ENCODE data around the gene ZNF789. TPM values are rescaled to one million over a fixed set of nuclear protein-coding genes. Genes with fewer than 3 reads are reported as not detected.

ZNF789 gene
- total and polyA plus RNA-seq, 4 donors, result 1.6 to 7.4 (median 4.8) TPM

GRCh38 chr7:99490878-99491277 lies 18.2 kb downstream of the ZNF789 start:
- H3K36me3 ChIP-seq (ENCODE audit: control insufficient read depth in 4 of 4, insufficient read depth in 3 of 4, low read depth in 1 of 4, low read length in 3 of 4), result peaks cover 12 to 33% (median 19%) of the 10 kb centered on the region in 4 donors
- TF ChIP-seq, protein P1, sequence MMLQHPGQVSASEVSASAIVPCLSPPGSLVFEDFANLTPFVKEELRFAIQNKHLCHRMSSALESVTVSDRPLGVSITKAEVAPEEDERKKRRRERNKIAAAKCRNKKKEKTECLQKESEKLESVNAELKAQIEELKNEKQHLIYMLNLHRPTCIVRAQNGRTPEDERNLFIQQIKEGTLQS (IDR thresholded peaks at IDR 0.05), result no peak
- TF ChIP-seq HNF4G (IDR thresholded peaks at IDR 0.05) (no peak), EGR1 (IDR thresholded peaks at IDR 0.05; ENCODE audit: low read depth in 2 of 2) (no peak), FOXA1 (IDR thresholded peaks at IDR 0.05) (no peak), RXRA (IDR thresholded peaks at IDR 0.05) (no peak), SP1 (IDR thresholded peaks at IDR 0.05) (no peak), CTCF (IDR thresholded peaks at IDR 0.05; ENCODE audit: low read depth, low read length, missing input control) (no peak), TAF1 (conservative IDR thresholded peaks at IDR 0.05) (no peak), JUND (IDR thresholded peaks at IDR 0.05) (no peak), NR2F2 (IDR thresholded peaks at IDR 0.05) (no peak), GABPA (IDR thresholded peaks at IDR 0.05 in 1 of 2, conservative IDR thresholded peaks at IDR 0.05 in 1 of 2) (no peak), REST (IDR thresholded peaks at IDR 0.05) (no peak), MAX (IDR thresholded peaks at IDR 0.05) (no peak), FOXA2 (IDR thresholded peaks at IDR 0.05) (no peak), RAD21 (IDR thresholded peaks at IDR 0.05) (no peak), HNF4A (conservative IDR thresholded peaks at IDR 0.05) (no peak)
- TF ChIP-seq, protein P2, sequence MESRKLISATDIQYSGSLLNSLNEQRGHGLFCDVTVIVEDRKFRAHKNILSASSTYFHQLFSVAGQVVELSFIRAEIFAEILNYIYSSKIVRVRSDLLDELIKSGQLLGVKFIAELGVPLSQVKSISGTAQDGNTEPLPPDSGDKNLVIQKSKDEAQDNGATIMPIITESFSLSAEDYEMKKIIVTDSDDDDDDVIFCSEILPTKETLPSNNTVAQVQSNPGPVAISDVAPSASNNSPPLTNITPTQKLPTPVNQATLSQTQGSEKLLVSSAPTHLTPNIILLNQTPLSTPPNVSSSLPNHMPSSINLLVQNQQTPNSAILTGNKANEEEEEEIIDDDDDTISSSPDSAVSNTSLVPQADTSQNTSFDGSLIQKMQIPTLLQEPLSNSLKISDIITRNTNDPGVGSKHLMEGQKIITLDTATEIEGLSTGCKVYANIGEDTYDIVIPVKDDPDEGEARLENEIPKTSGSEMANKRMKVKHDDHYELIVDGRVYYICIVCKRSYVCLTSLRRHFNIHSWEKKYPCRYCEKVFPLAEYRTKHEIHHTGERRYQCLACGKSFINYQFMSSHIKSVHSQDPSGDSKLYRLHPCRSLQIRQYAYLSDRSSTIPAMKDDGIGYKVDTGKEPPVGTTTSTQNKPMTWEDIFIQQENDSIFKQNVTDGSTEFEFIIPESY (IDR thresholded peaks at IDR 0.05), result no peak
- WGBS, result 76% methylated on average over 3 of the region's 3 CpGs
- no peak for DNase-seq (ENCODE audit: low spot score)
- no peaks in the 10 kb centered on the region for H3K27me3 ChIP-seq (ENCODE audit: control insufficient read depth in 4 of 4, insufficient read depth in 4 of 4, low read length in 3 of 4)
- H3K9ac ChIP-seq (ENCODE audit: low read depth in 1 of 2, low read length in 2 of 2), result no peak overlapping the region
- H3K4me3 ChIP-seq (ENCODE audit: low read depth in 1 of 3, low read length in 3 of 3), result no peak overlapping the region
- no peaks in the 10 kb centered on the region for H3K4me1 ChIP-seq (ENCODE audit: control insufficient read depth in 4 of 4, insufficient read depth in 4 of 4, low read length in 3 of 4)
- no peak overlapping the region for H3K27ac ChIP-seq (ENCODE audit: low read depth in 1 of 2, low read length in 2 of 2)
- H3K9me3 ChIP-seq (ENCODE audit: control insufficient read depth in 4 of 4, low read length in 3 of 4), result peaks cover 12 to 20% (median 15%) of the 10 kb centered on the region in 4 donors

Data from liver (tissue), 9 donors.